HuH-7 (cell line): ENCODE data around the gene MAP3K1.
A peak's percentile ranks its signal among the peaks of the same experiment; 100 is the strongest.

Experiments
- DNase-seq: peaks from one replicate; pipeline ENCODE4 v3.0.0; 2011; ENCODE audit warnings: low spot score

MAP3K1 gene

DNA sequence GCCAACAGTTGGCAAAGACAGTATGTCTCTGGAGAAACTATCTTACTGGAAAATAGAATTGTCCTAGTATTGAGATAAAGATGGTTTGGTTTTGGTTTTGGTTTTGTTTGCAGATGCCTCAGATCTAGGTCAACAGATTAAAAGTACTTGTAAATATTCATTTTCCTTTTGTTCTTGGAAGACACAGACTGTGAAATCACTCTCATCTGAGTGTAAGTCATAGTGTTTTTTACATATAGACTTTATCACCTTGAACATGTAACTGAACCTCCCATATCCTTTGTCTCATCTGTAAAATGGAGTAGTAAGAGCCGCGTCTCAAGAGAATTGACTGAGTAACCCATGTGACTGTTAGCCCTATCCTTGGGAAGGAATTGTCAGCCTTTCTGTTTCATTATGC is 34.3 kb downstream of the MAP3K1 start:
- no peak for DNase-seq

DNA sequence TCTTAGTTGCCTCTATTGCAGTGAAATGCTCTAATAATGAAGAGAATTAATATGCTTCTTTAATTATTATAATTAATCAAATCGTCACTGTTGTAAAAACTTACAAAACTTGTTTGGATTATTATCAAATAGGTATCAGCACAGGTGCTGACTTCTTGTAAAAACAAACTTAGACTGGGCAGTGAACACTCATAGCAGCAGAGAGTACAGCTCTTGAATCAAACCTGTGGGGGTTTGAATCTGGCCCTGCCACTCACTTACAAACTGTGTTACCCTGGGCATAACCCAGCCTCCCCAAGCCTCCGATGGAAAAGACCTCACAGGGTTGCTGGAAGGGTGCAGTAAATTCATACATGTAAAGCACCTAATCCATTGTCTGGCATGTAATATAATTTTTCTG is 35.1 kb downstream of the MAP3K1 start:
- no peak for DNase-seq

DNA sequence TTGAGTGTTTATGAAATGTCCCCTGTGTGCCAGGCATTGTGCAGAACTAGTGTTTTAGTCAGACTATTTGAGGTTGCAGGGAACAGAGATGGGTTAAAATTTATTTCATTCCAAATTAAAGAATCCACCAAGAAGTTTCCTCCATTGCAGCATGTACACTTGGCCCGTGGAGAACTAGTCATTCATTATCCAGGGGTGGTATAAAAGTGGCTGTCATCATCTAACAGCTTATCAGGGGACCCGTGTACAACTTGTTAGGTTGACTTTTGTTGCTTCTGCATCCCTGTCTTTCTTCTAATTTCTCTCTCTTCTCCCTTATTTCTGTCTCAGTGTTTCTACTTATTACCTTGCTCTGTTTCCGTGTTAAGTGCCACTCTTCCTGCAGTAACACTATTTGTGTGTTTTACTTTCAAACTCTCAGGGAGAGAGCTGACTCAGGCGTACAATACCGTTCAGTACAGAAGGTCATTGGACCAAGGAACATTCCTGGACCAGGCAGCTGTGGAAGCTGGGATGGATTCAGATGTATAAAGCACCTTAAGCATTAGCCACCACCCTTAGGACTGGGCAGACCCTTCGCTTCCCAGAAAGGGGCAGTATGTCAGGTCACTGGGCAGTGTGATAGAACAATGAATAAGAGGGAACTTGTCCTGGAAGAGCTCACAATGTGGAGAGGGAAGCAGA is 36.1 kb downstream of the MAP3K1 start:
- DNase-seq, result no peak

DNA sequence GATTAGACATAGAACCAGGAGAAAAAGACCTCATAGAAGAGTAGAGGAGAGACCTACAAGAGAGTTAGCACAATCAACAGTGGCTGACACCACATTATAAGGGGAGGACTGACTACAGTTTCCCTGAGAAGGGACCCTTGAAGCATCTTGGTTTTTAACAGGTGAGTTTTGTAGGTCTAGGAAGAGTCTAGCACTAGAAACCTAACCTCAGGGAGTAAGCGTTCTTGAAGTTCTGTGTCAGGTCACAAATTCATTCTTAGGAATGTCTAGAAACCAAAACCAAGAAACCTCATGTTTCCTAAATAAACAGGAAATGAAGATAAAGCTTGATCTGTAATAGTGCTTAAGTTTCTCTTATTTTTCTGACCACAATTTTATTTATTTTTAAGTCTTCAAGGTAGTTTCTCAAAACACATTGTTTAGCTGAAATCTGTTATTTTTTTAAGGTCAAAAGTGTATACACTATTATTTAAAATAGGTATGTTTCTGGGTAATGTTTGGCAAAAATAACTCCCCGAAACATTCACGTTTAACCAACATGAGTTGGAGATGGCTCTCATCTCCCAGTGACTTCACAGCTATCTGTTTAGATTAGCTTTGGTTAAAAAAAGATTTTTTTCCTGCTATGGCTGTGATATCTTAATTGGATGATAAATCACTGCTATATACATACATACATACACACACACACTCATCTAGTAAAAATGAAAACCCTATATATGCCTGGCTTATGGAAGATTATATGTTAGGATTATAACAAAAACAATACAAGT is 37.1 kb downstream of the MAP3K1 start:
- no peak for DNase-seq

DNA sequence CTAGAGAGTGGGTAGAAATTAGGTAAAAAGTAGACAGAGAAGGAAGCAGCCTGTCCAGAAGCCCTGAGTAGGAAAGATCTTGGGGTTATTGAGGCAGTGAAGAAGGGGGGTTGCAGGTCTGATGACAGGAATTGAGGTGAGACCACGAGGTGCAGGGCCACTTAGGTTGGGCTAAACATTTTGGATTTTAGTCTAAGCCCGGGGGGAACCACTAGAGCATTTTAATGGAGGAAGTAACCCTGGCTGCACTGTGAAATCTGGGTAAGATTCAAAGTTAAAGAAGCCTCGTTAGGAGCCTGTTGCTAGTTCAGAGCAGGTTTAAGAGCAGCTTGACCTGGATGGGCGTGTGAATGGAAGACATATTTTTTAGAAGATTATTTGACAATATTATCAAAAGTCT is 38.3 kb downstream of the MAP3K1 start:
- DNase-seq, result no peak

DNA sequence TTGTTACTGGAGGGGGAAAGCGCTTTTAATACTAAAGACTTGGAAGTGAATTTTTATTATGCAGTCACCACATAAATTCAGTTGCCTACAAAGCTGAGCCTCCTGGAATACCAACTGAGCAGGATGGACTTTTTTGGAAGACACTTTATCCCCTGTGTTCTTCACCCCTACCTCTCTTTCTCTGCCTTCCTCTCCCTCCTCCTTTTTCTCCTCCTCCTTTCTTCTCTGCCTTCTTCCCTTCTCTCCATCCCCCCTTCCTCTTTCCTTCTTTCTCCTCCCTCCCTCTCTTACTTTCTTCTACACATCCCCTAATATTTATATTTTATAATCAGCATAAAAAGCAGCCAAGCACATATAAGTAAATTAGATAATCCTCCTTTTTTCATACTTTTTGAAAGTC is 39.6 kb downstream of the MAP3K1 start:
- DNase-seq, result no peak

DNA sequence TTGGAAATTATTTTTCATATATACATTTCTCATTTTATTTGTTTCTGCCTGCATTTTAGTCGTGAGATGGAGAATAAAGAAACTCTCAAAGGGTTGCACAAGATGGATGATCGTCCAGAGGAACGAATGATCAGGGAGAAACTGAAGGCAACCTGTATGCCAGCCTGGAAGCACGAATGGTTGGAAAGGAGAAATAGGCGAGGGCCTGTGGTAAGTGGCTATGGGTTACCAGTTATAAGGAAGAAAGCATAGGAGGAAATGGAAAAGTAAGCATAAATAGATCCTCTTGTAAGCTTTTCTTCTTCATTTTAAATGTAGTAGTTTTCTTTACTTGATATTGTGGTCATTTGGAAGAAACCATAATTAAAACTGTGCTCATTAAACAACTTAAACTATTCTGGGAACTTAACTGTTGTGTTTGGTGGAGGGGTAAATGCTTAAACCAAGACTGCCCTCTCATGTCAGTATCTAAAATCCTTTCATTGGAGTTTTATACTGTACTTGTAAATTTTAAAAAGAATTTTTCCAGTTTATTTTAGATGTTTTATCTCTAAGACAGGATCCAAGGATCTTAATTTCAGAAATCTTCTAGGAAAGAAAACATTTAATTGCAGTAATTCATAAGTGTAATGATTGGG is 41.3 kb downstream of the MAP3K1 start:
- no peak for DNase-seq

DNA sequence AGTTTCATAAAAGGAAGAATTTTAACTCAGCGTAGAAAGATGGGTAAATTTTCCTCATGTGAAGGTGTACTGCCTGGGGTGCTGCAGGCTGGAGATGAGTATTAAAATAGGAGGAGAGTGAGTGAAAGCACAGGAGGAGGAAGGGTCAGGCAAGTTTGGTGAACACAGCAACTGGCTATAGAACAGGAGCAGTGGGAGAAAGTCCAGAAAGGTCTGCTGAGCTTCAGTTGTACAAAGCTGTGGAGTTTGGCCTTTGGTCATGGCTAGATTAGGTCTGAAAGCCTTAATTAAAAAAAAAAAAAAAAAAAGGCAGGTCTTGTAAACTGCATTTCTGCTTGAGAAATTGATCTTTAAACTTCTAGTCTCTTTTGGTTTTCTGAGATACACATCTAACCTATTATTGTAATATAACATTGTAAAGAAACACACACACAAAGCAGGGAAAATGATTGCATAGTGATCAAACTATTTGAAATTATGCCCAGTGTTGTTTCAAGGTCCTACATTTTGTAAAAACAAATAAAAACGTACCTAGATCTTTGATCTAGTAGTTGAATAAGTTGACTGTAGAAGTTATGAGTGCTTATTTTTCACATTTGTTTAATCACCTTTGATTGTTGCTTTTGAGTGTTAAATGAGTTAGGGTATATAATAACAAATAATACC is 43.6 kb downstream of the MAP3K1 start:
- no peak for DNase-seq

DNA sequence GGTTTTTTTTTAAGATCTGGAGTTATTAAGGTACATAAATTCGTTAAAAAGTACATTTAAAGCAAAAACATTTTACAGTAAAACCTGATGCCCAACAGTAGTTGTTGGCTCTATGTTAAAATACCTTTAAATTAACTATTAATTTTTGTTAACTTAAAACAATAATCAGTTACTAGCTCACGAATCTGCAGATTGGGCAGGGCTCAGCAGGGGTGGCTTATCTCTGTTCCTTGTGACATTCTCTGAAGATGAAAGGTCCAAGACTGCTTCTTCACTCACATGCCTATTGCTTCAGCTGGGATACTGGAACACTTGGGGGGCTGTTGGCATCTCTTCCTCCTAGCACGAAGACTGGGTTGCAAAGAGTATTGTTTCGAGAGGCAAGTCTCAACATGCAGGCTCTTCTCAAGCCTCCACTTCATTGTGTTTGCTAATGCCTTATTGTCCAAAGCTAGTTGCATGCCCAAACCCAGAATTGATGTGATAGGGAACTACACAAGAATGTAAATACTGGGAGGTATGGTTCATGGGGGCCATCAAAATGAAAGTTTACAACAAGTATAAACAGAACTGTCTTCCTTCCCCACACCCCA is 46.6 kb downstream of the MAP3K1 start:
- no peak for DNase-seq

DNA sequence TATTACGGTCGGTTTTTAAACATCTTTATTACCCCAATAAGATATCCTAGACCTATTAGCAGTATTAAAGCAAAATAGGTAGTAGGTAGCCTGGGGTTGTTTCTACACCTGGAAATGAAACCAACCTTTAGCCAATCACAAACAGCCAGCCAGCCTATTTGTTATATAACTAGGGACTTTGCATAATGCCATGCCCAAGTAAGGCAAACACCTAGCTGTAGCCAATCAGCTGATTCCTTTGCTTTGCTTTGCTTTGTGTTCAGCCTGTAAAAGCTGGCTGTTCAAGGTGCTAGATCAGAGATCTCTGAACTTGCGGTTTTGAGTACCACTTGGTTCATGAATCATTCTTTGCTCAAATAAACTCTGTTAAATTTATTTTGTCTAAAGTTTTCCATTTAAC is 47.6 kb downstream of the MAP3K1 start:
- no peak for DNase-seq

DNA sequence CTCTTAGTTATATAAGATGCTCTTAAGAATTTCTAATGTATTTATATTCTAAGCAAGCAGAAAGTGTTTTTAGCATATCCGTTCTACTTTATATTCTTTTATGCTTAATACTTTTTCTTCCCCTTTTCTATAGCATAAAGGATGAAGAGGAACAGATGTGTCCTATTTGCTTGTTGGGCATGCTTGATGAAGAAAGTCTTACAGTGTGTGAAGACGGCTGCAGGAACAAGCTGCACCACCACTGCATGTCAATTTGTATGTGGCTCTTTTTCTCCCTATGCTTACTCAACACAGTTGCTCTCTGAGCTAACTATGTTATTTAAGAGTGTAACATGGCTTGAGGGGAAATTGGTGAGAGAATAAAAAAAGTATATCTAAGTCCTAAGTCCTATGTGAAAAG is 56.4 kb downstream of the MAP3K1 start:
- no peak for DNase-seq

DNA sequence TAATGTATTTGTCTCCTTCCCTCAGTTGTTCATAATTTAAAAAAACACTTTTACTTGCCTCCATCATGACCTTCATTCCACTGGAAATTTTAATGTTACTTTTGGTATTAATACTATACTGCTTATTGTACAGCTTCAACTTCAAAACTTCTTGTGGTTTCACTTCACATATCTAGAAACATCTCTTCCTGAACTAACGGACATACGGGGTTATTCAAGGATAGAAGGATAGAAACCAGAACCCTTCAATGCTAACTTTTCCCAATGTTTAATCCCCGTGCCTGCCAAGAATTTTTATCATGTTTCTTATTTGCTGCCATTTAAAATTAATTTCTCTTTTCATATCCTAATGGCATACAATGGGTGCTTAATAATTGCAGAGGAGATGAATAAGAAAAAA is 57.7 kb downstream of the MAP3K1 start:
- DNase-seq, result no peak

DNA sequence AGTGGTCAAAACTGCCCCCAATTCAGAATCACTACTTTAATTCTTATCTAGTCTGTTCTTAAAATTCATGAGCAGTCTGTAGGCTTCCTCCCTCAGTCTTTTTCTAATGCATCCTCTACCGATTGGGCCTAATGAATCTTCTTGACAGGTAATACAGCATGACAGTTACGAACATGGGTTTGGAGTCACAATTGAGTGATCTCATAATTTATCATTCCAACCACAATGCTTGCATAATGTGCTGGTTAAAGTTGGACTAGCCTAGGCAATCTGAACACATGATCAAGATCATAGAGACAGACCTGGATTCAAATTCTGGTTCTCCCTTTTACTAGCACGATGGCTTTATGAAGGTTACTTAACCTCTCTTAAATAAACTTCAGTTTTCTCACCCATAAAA is 61.0 kb downstream of the MAP3K1 start:
- no peak for DNase-seq

DNA sequence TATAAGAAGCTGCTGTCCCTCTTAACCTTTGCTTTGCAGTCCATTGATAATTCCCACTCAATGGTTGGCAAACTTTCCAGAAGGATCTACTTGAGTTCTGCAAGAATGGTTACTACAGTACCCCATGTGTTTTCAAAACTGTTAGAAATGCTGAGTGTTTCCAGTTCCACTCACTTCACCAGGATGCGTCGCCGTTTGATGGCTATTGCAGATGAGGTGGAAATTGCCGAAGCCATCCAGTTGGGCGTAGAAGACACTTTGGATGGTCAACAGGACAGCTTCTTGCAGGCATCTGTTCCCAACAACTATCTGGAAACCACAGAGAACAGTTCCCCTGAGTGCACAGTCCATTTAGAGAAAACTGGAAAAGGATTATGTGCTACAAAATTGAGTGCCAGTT is 66.2 kb downstream of the MAP3K1 start:
- no peak for DNase-seq

DNA sequence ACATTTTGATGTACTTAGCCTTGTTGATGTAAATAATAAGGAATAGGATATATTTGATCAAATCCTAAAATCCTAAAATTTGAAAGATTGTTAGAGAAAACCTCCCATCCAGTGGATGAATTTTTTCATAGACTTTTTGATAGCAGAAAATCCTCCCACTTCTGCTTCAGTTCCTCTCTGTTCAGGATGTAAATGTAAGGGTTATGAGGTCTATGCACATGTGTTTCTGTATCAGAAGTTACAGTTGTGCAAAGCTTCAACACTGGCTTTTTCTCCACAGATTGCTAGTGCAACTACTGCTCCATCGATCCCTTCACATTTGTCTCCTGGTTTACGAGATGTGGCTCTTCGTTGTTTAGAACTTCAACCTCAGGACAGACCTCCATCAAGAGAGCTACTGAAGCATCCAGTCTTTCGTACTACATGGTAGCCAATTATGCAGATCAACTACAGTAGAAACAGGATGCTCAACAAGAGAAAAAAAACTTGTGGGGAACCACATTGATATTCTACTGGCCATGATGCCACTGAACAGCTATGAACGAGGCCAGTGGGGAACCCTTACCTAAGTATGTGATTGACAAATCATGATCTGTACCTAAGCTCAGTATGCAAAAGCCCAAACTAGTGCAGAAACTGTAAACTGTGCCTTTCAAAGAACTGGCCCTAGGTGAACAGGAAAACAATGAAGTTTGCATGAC is 78.1 kb downstream of the MAP3K1 start:
- DNase-seq, result no peak

DNA sequence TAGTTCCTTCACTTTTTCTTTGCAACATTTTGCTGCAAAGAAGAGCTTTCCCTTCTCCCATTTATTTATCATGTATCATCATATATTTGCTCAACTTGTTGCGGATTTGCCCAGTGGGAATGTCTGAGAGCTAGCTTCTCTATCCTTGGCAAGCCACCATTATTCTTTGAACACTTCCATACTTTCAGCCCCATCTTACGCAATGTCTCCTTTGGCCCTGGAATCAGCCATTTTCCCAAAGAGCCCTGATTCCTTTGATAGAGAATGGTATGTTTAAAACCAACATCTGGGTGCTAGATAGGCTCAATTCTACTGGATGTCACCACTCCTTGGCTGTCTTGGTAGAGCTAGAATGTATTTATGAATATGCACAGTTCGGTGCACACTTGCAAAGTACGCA is 81.4 kb downstream of the MAP3K1 start:
- no peak for DNase-seq

DNA sequence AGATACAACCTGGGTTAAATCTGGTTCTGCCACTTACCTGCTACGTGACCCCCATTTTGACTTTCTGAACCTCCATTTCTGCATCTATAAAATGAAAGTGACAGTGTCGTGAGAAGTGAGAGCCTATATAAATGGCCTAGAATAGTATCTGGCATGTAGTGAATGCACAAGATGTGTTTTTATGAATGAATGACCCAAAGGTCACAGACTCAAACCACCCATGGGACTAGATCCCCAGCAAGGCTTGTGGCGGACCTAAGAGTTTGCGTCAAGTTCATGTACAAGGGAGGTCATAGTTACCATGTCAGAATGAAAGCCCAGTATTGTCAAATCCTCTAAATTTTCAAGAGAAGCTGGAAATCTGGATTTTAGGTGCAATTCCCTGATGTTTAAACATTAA is 82.9 kb downstream of the MAP3K1 start:
- no peak for DNase-seq

DNA sequence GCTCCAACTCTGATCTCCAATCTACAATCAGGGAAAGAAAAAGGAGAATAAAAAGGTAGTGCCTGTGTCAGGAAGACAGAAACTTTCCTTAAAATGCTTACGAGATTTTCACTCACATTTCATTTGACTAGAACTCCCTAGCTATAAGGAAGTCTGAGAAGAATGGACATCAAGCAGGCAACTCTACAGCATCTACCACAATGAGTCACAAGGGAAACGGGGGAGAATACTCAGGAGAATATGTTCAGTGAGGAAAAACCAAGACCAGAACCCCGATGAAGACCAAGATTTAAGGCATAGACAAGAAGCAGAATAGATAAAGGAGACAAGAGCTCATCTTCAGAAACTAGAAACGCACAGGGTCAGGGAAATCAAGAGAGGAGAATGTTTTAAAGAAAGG is 85.0 kb downstream of the MAP3K1 start:
- DNase-seq, result no peak

DNA sequence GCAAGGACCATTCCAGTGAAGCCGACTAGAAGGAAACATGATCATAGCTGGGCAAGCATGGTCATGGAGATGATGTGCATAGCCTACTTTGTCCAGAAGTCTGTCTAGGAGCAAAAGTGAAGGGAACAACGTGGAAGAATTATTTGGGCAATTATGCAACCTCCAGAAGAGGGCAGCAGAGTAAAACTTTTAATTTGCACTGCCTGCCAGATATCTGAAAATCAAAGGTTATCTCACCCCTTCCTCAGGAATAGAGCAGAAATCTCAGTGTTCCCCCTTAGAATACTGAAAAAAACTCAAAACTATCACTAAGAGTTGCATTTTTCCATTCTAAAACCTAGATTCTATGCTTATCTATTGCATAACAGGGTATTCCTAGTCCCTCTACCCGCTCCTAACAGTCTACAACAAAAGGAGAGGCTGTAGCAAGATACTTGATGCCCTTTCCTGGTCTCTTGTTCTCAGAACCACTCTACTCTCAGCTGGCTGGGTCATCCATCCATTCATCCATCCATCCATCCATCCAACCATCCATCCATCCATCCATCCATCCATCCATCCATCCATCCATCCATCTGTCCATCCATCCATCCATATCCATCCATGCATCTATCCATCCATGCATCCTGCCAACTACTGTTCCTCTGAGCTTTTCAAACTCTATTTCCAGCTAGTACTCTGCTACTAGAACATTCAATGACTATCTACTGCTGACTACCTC is 85.7 kb downstream of the MAP3K1 start:
- DNase-seq, result peak; percentile 2

DNA sequence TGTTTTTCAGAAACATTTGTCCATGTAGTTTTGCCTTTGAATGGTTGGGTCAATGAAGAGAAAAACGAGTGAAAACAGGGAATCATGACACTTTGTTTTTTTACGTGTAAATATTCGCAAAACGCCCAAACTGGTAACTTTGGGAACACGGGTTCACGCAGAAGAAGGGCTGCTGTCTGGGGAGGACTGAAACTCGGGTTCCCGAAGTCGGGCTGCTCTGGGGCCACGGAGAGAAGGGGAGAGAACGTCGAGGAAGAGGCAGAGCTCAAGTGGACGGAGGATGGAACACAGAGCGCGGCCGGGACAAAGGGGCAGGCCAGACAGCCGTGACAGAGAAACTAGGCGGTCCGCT is 93.6 kb downstream of the MAP3K1 start:
- DNase-seq, result peak; percentile 33
